Measurements from ENCODE around the gene LAMA2. TPM values are rescaled to one million over a fixed set of nuclear protein-coding genes. Genes with fewer than 3 reads are reported as not detected.

Gene LAMA2
- total RNA-seq, 1 experiment from 2014 or later, result 8.2 TPM

DNA sequence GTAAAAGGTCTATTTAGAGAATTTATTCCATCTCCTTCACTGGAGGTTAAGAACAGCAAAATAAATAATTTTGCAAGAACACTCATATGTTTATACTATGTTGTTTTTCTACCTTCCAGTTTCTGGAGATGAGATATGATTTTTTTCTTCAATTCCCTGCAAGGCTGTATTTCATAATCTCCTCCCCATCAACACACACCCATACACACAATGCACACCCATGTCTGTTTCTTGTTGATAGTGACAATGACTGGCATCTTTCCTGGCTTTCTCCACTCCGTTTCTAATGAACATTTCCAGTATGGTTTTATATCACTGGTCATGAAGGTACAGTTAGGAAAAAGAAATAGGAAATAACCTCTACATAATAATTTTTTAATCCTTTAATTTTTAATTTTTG lies 624.9 kb downstream of the LAMA2 start:
- no TSS peak for BruUV-seq (replicated peaks)
- Histone ChIP-seq H3K9ac (ENCODE audit: low read length) (no peak overlapping the region), H3K27ac (ENCODE audit: low read depth, low read length) (no peak overlapping the region), H3K4me1 (ENCODE audit: control insufficient read depth in 1 of 2, insufficient read depth in 2 of 2, low read length in 2 of 2) (peaks cover 16 to 20% of the 10 kb centered on the region in 2 experiments), H3K4me2 (ENCODE audit: low read length) (no peak overlapping the region), H3K27me3 (ENCODE audit: insufficient read depth, low read length) (no peaks in the 10 kb centered on the region), H3K9me3 (ENCODE audit: control insufficient read depth in 1 of 2, insufficient read depth in 1 of 2, low read depth in 1 of 2, low read length in 2 of 2) (no peaks in the 10 kb centered on the region), H3K79me2 (ENCODE audit: insufficient read depth, low read length) (no peaks in the 10 kb centered on the region), H3K4me3 (replicated peaks in 1 of 2; ENCODE audit: low read depth in 1 of 2, low read length in 2 of 2) (no peak overlapping the region), H2AFZ (ENCODE audit: low read depth, low read length, poor library complexity, severe bottlenecking) (no peak overlapping the region), H3K9me2 (ENCODE audit: insufficient read depth) (no peaks in the 10 kb centered on the region), H3K36me3 (ENCODE audit: control insufficient read depth in 1 of 2, insufficient read depth in 2 of 2, low read length in 2 of 2) (peaks cover 0 to 1% of the 10 kb centered on the region in 2 experiments; a peak in 3 of 4 replicates), H4K20me1 (ENCODE audit: insufficient read depth) (no peaks in the 10 kb centered on the region)
- DNase-seq (ENCODE audit: low read depth, low spot score) (no peak), ATAC-seq (no peak)
- ChIA-PET POLR2A (no interaction called here), CTCF (no interaction called here), RAD21 (ENCODE audit: low non-redundant PET in 1 of 2, low total read pairs in 2 of 2, uncharacterized antibody in 2 of 2, unreplicated experiment in 2 of 2) (no interaction called here)
- intact Hi-C loops (cut with micrococcal nuclease), result no loop called here
- TF ChIP-seq EGR1 (IDR thresholded peaks at IDR 0.05; ENCODE audit: low read depth) (no peak), EZH2 (IDR thresholded peaks at IDR 0.05) (no peak), JUND (IDR thresholded peaks at IDR 0.05) (no peak), CEBPB (IDR thresholded peaks at IDR 0.05; ENCODE audit: low read depth) (no peak), ZFX (IDR thresholded peaks at IDR 0.05) (no peak), EZH2phosphoT487 (IDR thresholded peaks at IDR 0.05; ENCODE audit: borderline replicate concordance) (no peak), SIN3A (IDR thresholded peaks at IDR 0.05; ENCODE audit: low read depth) (no peak), SP1 (IDR thresholded peaks at IDR 0.05; ENCODE audit: low read depth) (no peak), ELF1 (IDR thresholded peaks at IDR 0.05; ENCODE audit: borderline replicate concordance, low read depth) (no peak)
- TF ChIP-seq, protein P1, sequence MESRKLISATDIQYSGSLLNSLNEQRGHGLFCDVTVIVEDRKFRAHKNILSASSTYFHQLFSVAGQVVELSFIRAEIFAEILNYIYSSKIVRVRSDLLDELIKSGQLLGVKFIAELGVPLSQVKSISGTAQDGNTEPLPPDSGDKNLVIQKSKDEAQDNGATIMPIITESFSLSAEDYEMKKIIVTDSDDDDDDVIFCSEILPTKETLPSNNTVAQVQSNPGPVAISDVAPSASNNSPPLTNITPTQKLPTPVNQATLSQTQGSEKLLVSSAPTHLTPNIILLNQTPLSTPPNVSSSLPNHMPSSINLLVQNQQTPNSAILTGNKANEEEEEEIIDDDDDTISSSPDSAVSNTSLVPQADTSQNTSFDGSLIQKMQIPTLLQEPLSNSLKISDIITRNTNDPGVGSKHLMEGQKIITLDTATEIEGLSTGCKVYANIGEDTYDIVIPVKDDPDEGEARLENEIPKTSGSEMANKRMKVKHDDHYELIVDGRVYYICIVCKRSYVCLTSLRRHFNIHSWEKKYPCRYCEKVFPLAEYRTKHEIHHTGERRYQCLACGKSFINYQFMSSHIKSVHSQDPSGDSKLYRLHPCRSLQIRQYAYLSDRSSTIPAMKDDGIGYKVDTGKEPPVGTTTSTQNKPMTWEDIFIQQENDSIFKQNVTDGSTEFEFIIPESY (IDR thresholded peaks at IDR 0.05; ENCODE audit: extremely low read depth, insufficient replicate concordance, low read length), result no peak
